Measurements from ENCODE around the gene DUOX2. TPM values are rescaled to one million over a fixed set of nuclear protein-coding genes. Genes with fewer than 3 reads are reported as not detected.

The DUOX2 gene
- total and polyA plus RNA-seq, 2 of the 8 experiments (the other 6 are each of a cell fraction or from before 2014, with no cell fraction given), result 0.08 TPM; not detected in 1

DNA sequence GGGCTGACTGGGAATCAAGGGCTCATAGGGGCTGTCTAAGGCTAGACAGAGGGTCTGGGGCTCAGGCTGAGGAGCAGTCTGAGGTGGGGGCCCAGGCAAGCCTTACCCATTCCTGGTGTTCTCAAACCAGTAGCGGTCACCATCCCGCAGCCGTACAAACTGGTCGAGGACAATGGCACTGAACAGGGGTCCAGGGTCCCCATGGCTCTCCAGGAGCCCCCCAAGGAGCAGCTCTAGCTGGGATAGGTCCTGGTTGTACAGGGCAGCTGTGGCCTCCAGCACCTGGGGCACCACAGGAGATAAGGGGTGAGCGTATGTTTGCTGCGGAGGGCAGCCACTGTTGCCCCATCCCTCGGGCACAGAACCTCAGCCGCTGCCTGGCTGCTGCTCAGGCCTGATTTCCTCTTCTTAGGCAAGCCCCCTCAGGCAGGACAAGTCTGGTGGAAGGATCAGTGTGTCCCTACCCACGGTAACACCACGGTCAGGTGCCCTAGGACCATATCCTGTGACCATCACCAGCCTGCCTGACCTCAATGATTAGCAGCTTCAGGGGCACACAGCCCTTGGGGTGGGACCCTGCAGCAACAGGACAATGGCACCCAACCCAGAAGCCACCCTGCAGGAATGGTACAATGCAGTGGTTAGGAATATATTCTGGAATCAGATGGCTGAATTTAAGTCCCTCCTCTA lies 5.9 kb downstream of the DUOX2 start (continued):
- TF ChIP-seq, protein P1, sequence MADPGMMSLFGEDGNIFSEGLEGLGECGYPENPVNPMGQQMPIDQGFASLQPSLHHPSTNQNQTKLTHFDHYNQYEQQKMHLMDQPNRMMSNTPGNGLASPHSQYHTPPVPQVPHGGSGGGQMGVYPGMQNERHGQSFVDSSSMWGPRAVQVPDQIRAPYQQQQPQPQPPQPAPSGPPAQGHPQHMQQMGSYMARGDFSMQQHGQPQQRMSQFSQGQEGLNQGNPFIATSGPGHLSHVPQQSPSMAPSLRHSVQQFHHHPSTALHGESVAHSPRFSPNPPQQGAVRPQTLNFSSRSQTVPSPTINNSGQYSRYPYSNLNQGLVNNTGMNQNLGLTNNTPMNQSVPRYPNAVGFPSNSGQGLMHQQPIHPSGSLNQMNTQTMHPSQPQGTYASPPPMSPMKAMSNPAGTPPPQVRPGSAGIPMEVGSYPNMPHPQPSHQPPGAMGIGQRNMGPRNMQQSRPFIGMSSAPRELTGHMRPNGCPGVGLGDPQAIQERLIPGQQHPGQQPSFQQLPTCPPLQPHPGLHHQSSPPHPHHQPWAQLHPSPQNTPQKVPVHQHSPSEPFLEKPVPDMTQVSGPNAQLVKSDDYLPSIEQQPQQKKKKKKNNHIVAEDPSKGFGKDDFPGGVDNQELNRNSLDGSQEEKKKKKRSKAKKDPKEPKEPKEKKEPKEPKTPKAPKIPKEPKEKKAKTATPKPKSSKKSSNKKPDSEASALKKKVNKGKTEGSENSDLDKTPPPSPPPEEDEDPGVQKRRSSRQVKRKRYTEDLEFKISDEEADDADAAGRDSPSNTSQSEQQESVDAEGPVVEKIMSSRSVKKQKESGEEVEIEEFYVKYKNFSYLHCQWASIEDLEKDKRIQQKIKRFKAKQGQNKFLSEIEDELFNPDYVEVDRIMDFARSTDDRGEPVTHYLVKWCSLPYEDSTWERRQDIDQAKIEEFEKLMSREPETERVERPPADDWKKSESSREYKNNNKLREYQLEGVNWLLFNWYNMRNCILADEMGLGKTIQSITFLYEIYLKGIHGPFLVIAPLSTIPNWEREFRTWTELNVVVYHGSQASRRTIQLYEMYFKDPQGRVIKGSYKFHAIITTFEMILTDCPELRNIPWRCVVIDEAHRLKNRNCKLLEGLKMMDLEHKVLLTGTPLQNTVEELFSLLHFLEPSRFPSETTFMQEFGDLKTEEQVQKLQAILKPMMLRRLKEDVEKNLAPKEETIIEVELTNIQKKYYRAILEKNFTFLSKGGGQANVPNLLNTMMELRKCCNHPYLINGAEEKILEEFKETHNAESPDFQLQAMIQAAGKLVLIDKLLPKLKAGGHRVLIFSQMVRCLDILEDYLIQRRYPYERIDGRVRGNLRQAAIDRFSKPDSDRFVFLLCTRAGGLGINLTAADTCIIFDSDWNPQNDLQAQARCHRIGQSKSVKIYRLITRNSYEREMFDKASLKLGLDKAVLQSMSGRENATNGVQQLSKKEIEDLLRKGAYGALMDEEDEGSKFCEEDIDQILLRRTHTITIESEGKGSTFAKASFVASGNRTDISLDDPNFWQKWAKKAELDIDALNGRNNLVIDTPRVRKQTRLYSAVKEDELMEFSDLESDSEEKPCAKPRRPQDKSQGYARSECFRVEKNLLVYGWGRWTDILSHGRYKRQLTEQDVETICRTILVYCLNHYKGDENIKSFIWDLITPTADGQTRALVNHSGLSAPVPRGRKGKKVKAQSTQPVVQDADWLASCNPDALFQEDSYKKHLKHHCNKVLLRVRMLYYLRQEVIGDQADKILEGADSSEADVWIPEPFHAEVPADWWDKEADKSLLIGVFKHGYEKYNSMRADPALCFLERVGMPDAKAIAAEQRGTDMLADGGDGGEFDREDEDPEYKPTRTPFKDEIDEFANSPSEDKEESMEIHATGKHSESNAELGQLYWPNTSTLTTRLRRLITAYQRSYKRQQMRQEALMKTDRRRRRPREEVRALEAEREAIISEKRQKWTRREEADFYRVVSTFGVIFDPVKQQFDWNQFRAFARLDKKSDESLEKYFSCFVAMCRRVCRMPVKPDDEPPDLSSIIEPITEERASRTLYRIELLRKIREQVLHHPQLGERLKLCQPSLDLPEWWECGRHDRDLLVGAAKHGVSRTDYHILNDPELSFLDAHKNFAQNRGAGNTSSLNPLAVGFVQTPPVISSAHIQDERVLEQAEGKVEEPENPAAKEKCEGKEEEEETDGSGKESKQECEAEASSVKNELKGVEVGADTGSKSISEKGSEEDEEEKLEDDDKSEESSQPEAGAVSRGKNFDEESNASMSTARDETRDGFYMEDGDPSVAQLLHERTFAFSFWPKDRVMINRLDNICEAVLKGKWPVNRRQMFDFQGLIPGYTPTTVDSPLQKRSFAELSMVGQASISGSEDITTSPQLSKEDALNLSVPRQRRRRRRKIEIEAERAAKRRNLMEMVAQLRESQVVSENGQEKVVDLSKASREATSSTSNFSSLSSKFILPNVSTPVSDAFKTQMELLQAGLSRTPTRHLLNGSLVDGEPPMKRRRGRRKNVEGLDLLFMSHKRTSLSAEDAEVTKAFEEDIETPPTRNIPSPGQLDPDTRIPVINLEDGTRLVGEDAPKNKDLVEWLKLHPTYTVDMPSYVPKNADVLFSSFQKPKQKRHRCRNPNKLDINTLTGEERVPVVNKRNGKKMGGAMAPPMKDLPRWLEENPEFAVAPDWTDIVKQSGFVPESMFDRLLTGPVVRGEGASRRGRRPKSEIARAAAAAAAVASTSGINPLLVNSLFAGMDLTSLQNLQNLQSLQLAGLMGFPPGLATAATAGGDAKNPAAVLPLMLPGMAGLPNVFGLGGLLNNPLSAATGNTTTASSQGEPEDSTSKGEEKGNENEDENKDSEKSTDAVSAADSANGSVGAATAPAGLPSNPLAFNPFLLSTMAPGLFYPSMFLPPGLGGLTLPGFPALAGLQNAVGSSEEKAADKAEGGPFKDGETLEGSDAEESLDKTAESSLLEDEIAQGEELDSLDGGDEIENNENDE (IDR thresholded peaks at IDR 0.05; ENCODE audit: insufficient replicate concordance, low read length), result no peak
- TF ChIP-seq CHD2 (IDR thresholded peaks at IDR 0.05; ENCODE audit: low read length), result no peak
- TF ChIP-seq ASH2L (IDR thresholded peaks at IDR 0.05; ENCODE audit: low read length), result no peak
